ENCODE results near the gene WWOX.

The WWOX gene

GRCh38 chr16:79171931-79172705 is 1072.7 kb downstream of the WWOX start:
- DNase-seq, result no peak

GRCh38 chr16:79172976-79173500 is 1073.6 kb downstream of the WWOX start:
- DNase-seq, result no peak

GRCh38 chr16:79173919-79174318 is 1074.5 kb downstream of the WWOX start:
- DNase-seq, result no peak

- DNase-seq, result no peak
Measured at GRCh38 chr16:79175286-79176057, 1076.0 kb downstream of the WWOX start.

- DNase-seq, result no peak
Measured at GRCh38 chr16:79177018-79177417, 1077.6 kb downstream of the WWOX start.

DNA sequence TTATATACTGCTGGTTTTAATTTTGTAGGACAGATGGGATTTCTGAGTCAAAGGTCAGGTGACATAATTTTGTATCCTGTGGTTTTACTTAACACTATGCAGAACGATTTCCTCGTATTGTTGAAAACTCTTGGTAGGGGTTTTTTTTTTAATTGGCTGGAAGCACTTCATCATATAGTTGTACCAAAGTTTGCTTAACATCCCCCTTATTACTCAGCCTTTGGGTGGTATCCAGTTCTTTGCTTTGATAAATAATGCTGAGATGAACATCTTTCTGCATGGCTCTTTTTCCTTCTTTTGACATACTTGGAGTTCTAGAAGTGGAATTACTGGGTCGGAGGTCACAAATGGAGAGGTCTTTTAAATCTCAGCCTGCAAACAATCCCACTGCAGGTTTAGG is 1082.0 kb downstream of the WWOX start:
- DNase-seq, result no peak

DNA sequence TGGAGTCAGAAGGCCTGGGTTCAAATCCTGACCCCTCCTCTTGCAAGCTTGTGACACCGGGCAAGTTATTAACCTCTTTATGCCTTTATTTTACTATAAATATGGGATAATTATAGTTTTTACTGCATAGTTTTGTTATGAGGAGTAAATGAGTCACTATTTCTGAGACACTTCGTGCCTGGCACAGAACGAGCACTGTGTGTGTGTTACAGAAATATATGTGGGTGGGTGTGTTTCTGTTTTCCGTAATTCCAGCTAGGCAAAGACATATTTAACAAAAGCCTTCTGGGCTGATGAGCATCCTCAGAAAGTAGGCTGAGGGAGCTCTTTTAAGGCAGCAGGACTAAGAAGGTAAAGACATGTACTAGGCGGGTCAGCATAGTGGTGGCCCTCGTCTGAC is 1083.2 kb downstream of the WWOX start:
- no peak for DNase-seq

DNA sequence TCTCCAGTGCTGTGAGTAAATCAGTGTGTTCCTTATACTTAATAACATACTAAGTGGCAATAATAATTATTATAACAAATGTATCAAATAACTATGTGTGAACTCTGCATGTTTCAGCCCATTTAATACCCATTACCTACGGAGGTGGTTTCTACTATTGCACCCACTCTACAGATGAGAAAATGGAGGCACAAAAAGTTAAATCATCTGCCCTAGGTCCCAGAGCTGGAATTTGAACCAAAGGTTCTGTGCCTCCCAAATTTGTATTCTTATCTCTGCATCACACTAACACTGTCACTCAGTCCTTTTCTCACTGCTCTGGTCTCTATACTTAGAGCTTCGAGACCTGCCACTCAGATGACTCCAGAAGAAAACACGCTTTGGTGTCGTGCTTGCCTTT is 1084.1 kb downstream of the WWOX start:
- no peak for DNase-seq

DNA sequence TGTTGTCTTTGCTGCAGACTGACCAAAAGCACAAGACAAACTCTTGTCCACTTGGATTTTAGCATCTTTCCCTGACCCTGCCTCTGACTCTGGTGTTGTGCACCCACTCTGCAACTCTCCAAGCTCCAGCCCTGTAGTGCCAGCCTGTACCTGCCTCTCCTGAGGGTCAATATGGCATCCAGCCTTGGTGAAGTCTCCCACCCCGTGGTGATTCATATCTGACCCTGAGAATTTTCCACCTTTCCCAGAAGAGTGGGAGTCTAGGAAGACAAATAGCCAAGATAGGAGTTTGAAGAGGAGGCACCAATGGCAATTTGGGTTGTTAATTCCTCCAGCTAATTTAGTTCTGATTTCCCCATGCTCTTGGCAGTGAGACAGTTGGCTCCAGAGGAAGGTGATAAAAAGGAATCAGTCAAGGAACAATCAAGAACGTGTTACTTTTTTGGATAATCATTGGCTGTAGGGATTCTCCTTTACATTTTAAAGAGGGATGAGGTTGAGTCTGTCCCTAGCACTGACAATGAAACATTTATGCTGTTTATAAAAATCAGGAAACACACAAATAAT is 1085.1 kb downstream of the WWOX start:
- DNase-seq, result no peak

- no peak for DNase-seq
Measured at GRCh38 chr16:79185711-79186110, 1086.3 kb downstream of the WWOX start.

- DNase-seq, result no peak
Measured at GRCh38 chr16:79186196-79186595, 1086.7 kb downstream of the WWOX start.

DNA sequence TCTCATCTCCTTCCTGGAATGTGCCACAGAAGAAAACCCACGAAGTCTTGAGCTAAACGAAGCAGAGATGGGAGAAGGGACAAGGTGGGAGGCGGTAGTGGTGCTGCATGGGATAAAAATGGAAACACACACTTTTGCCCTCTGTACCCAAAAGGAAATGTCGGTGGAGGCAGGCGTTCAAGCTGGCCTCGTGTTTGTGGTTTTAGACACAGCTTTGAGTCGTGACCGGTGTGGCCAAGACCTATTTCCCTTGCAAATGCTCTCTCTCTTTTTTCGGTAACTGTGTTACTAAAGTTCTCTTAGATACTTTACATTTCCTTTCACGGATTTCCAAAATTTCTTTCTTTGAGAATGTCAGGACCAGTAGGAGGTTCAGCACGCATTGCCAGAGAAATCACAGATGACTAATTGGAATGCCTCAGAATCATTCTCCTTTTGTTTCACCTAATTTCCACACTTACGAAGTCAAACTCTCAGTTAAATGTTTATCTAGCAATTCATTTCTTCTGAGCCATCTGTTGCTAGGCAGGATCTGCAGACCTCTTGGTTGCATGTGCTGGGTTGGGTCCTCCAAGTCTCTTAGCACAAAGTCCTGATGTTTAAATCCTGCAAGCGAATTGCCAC is 1088.8 kb downstream of the WWOX start:
- DNase-seq, result no peak

- no peak for DNase-seq
Measured at GRCh38 chr16:79188739-79189122, 1089.3 kb downstream of the WWOX start.

GRCh38 chr16:79190542-79190941 is 1091.1 kb downstream of the WWOX start:
- DNase-seq, result no peak

DNA sequence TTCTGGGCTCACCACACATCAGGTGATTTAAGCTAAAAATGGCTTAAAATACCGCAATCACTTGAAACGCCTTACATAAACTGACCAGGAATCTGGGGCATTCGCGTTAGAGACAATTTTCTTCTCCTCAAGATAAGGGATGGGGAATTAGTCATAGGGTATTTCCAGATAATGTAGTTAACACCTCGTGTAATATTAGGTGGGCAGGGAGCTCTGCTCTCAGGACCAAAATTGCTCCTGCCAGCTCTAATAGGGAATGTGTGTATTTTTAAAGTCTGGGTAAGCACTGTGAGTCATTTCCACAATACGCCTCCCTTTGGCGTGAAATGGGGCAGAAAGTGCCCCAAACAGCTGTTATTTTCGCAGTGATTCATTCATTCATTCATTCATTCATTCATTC is 1092.5 kb downstream of the WWOX start:
- no peak for DNase-seq

- no peak for DNase-seq
Measured at GRCh38 chr16:79192904-79193303, 1093.5 kb downstream of the WWOX start.

GRCh38 chr16:79194291-79194690 is 1094.8 kb downstream of the WWOX start:
- no peak for DNase-seq

- DNase-seq, result no peak
Measured at GRCh38 chr16:79195938-79196337, 1096.5 kb downstream of the WWOX start.

DNA sequence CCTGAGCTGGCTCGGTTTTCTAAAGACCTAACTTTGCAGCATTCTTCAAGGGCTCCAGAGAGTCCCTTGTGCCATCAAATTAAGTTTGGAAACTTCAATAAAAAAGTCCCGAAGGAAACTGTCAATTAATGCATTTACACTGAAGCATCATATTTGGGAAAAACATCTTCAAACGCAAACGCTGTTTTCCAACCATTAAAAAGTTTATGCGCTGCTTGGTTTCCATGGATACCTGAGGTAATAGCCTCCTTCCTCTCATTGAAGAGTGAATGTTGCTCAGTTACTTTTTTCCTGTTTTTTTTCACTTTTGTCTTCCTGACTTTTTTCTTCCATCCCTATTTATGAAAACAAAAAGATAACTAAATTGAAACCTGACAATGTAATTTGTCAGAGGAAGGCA is 1102.0 kb downstream of the WWOX start:
- DNase-seq, result no peak

GRCh38 chr16:79202977-79203376 is 1103.5 kb downstream of the WWOX start:
- DNase-seq, result no peak

GRCh38 chr16:79204486-79204885 is 1105.0 kb downstream of the WWOX start:
- no peak for DNase-seq

- DNase-seq, result no peak
Measured at GRCh38 chr16:79206889-79207288, 1107.4 kb downstream of the WWOX start.

DNA sequence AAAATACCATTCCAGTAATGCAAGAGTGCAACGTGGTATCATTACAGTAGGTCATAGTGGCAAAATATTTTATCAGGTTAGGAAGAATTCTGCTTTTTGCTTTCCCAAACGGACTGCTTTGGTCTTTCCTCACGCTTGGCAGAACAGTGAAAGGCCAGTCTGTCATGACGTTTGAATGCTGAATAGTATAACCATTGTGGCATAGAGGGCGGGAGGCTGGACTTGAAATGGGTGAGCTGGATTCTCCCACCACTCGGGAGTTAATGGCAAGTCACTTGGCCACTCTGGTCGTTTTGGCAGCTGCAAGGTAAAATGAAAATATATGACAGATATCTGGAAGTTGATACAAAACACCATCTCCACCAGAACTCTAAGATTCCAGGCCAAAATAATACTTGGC is 1109.9 kb downstream of the WWOX start:
- no peak for DNase-seq
